Gastroesophageal sphincter (tissue), 3 donors: ENCODE data around the gene RRP1B.

Experiments
- CTCF ChIP-seq, 4 experiments: fragments of 200-600 bp in 2 of 4; fragments of 450-650 bp in 2 of 4; sonication (generic) in 1 of 4; IDR thresholded peaks; one replicate each; pipeline ENCODE4 v1.5.1; 2017 to 2019; ENCODE audit warnings: antibody characterized with exemption in 4 of 4, mild to moderate bottlenecking in 2 of 4, moderate library complexity in 2 of 4
- EP300 ChIP-seq: sonication (generic); formaldehyde crosslinking; IDR thresholded peaks from one replicate; pipeline ENCODE4 v1.6.1; 2017; ENCODE audit warnings: antibody characterized with exemption, mild to moderate bottlenecking
- POLR2A ChIP-seq, 2 donors: fragments of 450-650 bp; IDR thresholded peaks; one replicate each; pipeline ENCODE4 v1.6.1; 2017; ENCODE audit warnings: antibody characterized with exemption in 2 of 2, mild to moderate bottlenecking in 2 of 2, moderate library complexity in 1 of 2

DNA sequence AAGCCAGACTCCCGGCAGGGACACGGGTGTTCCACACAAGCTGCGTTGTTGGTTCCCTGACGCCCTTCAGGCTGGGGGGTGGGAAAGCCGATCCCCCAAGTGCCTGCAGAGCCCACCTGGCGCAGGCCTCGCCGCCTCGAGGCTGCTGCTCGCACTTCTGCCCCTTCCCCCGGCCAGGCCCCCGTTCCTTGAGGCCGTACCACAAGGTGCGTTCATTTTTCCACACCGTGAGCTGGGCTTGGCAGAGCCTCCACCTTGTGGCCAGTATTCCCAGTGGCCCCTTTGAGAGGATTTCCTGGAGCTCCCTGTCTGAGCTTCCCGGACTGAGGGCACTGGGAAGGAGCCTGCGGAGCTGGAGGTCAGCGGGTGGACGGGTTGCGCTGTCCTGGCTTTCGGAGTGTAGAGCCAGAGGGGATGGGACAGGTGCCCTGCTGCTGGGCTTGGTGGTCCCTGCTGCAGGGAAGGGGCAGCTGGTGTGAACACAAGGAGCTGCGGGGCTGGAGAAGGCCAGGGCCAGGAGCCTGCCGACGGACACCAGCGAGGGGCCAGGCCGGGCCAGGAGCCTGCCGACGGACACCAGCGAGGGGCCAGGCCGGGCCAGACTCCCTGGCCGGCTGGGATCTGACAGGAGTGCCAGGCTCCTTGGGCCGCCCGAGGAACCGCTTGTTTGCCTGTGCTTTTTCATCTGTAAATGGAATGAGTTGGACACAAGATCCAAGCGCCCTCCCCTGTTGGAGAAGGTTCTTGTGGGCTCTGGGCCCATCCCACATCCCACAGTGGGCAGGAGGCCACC lies 78.0 kb downstream of the RRP1B start:
- TF ChIP-seq CTCF (IDR thresholded peaks at IDR 0.05) (no peak), EP300 (no peak), POLR2A (IDR thresholded peaks at IDR 0.05) (no peak)
